RPMI8226 (cell line): ENCODE data around the gene NIPA2.

Experiments used
- DNase-seq: peaks from one replicate; pipeline ENCODE4 v3.0.0-alpha.2; 2015

The NIPA2 gene

DNA sequence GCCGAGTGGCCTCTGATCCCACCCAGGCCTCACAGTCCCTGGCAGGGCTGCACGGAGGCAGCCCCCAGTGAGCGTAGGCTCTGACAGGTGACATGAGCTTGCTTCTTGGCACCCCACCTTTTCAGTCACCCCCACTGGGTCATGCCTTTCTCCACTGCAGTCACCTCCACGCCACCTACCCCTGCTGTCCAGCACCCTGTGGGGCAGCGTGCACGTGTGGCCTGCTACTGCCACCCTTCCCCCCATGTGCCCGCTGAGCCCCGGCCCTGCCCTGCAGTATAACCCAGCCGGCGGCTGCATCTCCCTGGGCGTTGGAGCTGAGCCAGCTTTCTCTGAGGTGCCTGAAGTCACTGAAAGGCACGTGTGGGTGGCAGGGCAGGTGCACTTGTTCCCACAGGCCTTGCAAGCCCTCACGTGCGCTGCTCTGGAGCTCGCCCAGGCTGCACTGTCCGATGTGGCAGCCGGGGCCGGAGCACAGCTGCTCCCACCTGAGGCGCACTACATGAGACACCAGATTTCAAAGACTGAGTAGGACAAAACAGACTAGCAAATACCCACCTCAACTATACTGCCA, 65.6 kb downstream of the NIPA2 start:
- no peak for DNase-seq

GRCh38 chr15:22904736-22905135, 66.3 kb downstream of the NIPA2 start:
- DNase-seq, result no peak

- no peak for DNase-seq
Observed at GRCh38 chr15:22907161-22907950, 68.9 kb downstream of the NIPA2 start.

DNA sequence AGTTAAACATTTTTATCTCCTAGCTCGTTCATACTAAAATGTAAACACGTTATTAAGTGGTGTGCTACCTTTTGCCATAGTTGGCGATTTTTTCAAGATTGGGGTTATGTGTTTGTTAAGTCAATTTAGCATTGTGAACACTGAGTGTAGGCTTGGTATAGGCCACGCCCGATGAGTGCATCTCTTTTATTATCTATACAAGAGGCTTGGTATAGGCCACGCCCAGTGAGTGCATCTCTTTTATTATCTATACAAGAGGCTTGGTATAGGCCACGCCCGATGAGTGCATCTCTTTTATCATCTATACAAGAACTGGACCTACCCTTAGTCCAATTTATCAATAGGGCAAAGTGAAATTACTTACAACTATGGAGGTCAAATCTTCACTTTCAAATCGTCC, 70.4 kb downstream of the NIPA2 start:
- no peak for DNase-seq

GRCh38 chr15:22911306-22911705, 72.8 kb downstream of the NIPA2 start:
- DNase-seq, result no peak

GRCh38 chr15:22912256-22912655, 73.8 kb downstream of the NIPA2 start:
- no peak for DNase-seq

DNA sequence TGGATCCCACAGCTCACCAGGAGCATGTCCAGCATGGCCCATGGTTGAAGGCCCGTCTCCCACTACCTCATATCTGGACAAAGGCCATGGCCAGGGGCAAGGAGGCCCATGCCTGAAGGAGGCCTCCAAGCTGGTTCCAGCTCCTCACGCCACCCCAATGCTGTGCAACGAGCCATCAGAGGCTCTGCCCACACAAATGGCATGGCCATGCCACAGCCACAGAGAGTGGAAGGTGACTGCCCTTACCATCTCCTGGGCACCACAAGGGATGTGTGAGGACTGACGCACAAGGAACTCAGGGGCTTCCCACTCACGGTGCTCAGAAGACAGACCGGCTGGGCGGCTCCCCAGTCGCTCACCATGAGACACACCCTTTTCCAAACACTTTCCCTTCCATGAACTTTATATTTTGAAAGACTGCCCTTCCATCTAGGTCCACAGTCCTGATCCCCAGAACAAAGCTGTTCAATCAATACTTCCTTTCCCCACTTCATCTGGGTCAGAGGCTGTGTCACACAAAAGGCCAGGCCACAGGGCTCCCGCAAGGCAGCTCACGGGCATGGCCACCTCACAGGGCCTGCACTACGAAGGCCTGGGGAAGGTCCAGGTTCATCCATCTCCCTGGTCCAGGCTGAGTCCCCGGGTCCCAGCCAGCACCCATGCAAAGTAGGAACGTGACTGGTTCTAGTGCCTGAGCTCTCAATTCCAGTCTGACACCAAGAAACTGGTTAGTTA, 75.3 kb downstream of the NIPA2 start:
- no peak for DNase-seq

DNA sequence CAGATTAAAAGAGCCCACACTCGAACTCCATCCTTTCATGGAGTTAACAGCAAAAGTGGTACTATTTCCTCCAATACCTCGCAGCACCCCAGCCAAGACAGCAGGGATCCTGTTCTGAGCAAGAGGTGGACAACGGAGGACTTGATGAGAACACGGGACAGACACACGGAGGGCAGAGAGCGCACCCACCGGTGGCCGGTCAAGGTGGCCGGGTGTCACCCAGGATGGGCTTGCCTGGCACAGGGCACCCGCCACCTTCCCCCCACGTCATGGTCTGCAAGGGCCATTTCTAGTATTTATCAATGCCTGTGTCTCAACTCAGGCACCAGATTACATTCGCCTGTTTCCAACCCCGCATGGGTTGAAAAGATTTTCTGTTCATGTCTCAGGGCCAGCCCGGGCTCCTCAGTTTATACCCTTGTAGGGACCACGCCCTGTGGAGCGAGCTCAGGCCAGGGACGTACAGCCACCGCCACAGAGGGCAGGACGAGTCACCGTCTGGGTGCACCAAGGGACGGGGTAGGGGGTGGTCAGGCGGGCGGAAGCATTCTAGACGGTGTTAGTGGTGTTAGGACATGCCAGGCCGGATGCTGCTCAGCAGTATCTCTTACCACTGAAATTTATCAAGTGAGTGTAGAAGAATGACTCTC, 77.5 kb downstream of the NIPA2 start:
- no peak for DNase-seq

GRCh38 chr15:22916606-22917350, 78.3 kb downstream of the NIPA2 start:
- DNase-seq, result no peak

GRCh38 chr15:22917556-22917955, 79.1 kb downstream of the NIPA2 start:
- DNase-seq, result no peak
